Measurements from ENCODE around the gene KIF1C. TPM values are rescaled to one million over a fixed set of nuclear protein-coding genes. Genes with fewer than 3 reads are reported as not detected.

Gene KIF1C
- total and polyA plus RNA-seq, 9 of the 15 experiments (the other 6 are each of a cell fraction or from before 2014, with no cell fraction given) = 0.38 to 68.4 (median 25.1) TPM

GRCh38 chr17:4950075-4950745 is 47.5 kb upstream of the KIF1C start (continued):
- TF ChIP-seq PRDM10 (IDR thresholded peaks at IDR 0.05; ENCODE audit: partially characterized antibody) (no peak), HMBOX1 (IDR thresholded peaks at IDR 0.05) (no peak), BRD9 (IDR thresholded peaks at IDR 0.05; ENCODE audit: low read depth, partially characterized antibody) (no peak), SAFB (IDR thresholded peaks at IDR 0.05; ENCODE audit: borderline replicate concordance, low read depth, low read length) (no peak), MED1 (CRISPR knock-in tag; IDR thresholded peaks at IDR 0.05; ENCODE audit: borderline replicate concordance) (no peak), MAFG (tag; conservative IDR thresholded peaks at IDR 0.05) (no peak), ZNF212 (CRISPR knock-in tag; IDR thresholded peaks at IDR 0.05) (no peak), CBX8 (IDR thresholded peaks at IDR 0.05; ENCODE audit: borderline replicate concordance, extremely low read depth, low read depth, low read length, poor library complexity, severe bottlenecking) (no peak), SUPT5H (IDR thresholded peaks at IDR 0.05) (peak; percentile 69), MCM5 (IDR thresholded peaks at IDR 0.05; ENCODE audit: low read depth) (no peak), ZFP30 (CRISPR knock-in tag; IDR thresholded peaks at IDR 0.05; ENCODE audit: borderline replicate concordance) (no peak), TCFL5 (CRISPR knock-in tag; conservative IDR thresholded peaks at IDR 0.05) (no peak), ERF (CRISPR knock-in tag; IDR thresholded peaks at IDR 0.05) (no peak), RBFOX2 (IDR thresholded peaks at IDR 0.05; ENCODE audit: low read depth, low read length) (peak; percentile 78), ZNF24 (IDR thresholded peaks at IDR 0.05) (no peak), ZNF639 (CRISPR knock-in tag; conservative IDR thresholded peaks at IDR 0.05 in 1 of 2, IDR thresholded peaks at IDR 0.05 in 1 of 2) (peak in 1 of 2 experiments; percentile 61; a peak in 2 of 4 replicates), ZFX (CRISPR knock-in tag; IDR thresholded peaks at IDR 0.05) (peak; percentile 80), TAF9B (IDR thresholded peaks at IDR 0.05; ENCODE audit: partially characterized antibody) (peak; percentile 16), ZKSCAN3 (CRISPR knock-in tag; IDR thresholded peaks at IDR 0.05) (no peak), ATF2 (CRISPR knock-in tag; IDR thresholded peaks at IDR 0.05) (no peak), NFYB (IDR thresholded peaks at IDR 0.05; ENCODE audit: extremely low read depth, insufficient read length) (no peak), BDP1 (IDR thresholded peaks at IDR 0.05; ENCODE audit: insufficient read depth, insufficient read length) (no peak)

All from K562 (cell line).